ENCODE measurements around the gene APBB2.

The APBB2 gene

DNA sequence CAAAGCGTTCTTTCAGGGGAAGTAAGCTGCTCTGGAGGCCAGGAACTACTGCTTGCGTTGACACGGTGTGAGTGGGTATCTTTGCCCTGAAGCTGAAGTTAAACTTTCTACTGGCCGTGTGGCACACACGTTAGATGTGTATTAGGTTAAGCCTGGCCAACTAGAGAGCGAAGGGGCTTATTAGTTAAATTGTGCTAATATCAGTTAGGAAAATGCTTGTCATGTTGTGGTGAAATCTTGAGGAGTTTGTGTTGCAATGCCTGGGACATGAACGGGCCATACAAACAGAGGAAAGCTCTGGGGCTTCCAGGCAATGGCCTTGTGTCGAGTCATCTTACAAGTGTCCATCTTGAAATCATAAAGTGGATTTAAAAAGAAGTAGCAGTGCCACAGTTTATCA lies 402.0 kb downstream of the APBB2 start:
- WGBS, 2 experiments: 95 to 96% methylated on average over 8 of the region's 8 CpGs
- Histone ChIP-seq H3K27ac (ENCODE audit: insufficient read depth, low read depth, low read length, poor library complexity, severe bottlenecking) (no peak overlapping the region), H3K36me3 (ENCODE audit: control insufficient read depth, insufficient read depth, low read length) (peaks cover 23% of the 10 kb centered on the region), H3K27me3 (ENCODE audit: control insufficient read depth, insufficient read depth, low read length, poor library complexity, severe bottlenecking) (no peaks in the 10 kb centered on the region), H3K9me3 (ENCODE audit: control insufficient read depth, low read length) (no peaks in the 10 kb centered on the region), H3K4me1 (ENCODE audit: control insufficient read depth, insufficient read depth, low read length) (no peaks in the 10 kb centered on the region), H3K4me3 (ENCODE audit: insufficient read depth, low read depth, low read length) (no peak overlapping the region)

DNA sequence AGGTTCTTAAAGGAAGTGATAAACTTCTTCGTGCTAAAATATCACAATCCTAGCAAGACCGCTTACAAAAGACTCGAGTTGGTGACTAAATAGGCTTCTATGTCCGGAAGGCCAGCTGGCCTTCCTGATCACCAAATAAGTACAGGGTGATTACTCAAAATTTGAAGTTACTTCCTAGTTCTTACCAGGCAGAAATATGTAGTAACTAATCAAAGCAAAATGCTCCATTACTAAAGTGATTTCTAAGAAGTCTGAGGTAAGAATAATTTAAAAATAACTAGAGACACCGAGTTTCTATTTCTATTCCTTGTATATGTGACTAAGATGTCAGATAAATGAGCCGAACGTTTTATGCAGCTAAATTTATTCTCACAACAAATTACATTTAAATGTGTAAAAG lies 402.4 kb downstream of the APBB2 start:
- 99 to 100% methylated on average over 4 to 6 of the region's 7 CpGs for WGBS, 2 experiments
- Histone ChIP-seq H3K27me3 (ENCODE audit: control insufficient read depth, insufficient read depth, low read length, poor library complexity, severe bottlenecking) (no peaks in the 10 kb centered on the region), H3K9me3 (ENCODE audit: control insufficient read depth, low read length) (no peaks in the 10 kb centered on the region), H3K36me3 (ENCODE audit: control insufficient read depth, insufficient read depth, low read length) (peaks cover 23% of the 10 kb centered on the region), H3K4me1 (ENCODE audit: control insufficient read depth, insufficient read depth, low read length) (no peaks in the 10 kb centered on the region), H3K4me3 (ENCODE audit: insufficient read depth, low read depth, low read length) (no peak overlapping the region), H3K27ac (ENCODE audit: insufficient read depth, low read depth, low read length, poor library complexity, severe bottlenecking) (no peak overlapping the region)

DNA sequence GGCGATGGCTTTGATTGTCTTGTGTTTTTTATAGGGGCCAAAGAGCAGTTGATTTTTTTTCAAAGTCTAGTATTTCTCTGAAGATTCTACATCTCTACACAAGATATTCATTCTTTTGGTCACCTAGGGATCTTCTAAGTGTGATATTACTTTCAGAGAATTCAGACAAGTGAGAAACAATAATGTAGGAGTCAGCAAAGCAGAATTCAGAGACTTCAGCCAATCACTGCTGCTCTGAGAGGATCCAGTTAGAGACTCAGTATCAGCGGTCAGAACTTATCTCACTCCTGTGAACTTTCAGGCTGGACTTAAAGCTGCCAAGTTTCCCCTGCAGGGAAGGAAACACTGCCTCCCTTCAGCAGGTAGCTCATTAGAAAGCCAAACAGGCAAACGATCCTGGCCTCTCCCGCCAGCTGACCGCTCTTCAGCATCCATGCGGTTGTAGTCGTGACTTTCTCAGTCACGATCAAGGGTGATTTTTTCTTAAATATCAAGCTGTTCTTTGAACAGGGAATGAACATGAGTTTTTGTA lies 405.4 kb downstream of the APBB2 start:
- Histone ChIP-seq H3K27me3 (ENCODE audit: control insufficient read depth, insufficient read depth, low read length, poor library complexity, severe bottlenecking) (no peaks in the 10 kb centered on the region), H3K27ac (ENCODE audit: insufficient read depth, low read depth, low read length, poor library complexity, severe bottlenecking) (no peak overlapping the region), H3K9me3 (ENCODE audit: control insufficient read depth, low read length) (no peaks in the 10 kb centered on the region), H3K4me3 (ENCODE audit: insufficient read depth, low read depth, low read length) (no peak overlapping the region), H3K36me3 (ENCODE audit: control insufficient read depth, insufficient read depth, low read length) (peaks cover 3% of the 10 kb centered on the region), H3K4me1 (ENCODE audit: control insufficient read depth, insufficient read depth, low read length) (no peaks in the 10 kb centered on the region)
- 85% methylated on average over 7 to 8 of the region's 8 CpGs for WGBS, 2 experiments

DNA sequence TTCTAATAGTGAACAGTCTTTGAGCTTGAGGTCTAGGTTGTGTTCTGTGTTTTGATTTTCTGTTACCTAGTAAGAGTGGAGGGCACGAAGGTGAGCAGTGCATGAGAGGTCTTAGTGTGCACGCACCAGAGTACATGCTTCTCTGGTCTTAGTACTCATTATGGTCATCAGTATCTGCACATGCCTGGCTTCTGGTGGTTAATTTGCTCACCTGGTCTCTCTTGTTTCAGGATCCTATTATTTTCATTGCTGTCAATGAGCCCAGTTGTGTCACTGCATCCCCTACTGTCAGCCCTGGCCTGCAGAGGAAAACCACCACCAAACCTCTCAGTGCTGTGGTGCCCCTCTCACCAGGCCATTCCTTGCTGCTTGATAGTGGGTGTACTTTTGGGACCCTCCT lies 409.7 kb downstream of the APBB2 start:
- Histone ChIP-seq H3K9me3 (ENCODE audit: control insufficient read depth, low read length) (no peaks in the 10 kb centered on the region), H3K27ac (ENCODE audit: insufficient read depth, low read depth, low read length, poor library complexity, severe bottlenecking) (no peak overlapping the region), H3K36me3 (ENCODE audit: control insufficient read depth, insufficient read depth, low read length) (no peaks in the 10 kb centered on the region), H3K27me3 (ENCODE audit: control insufficient read depth, insufficient read depth, low read length, poor library complexity, severe bottlenecking) (no peaks in the 10 kb centered on the region), H3K4me1 (ENCODE audit: control insufficient read depth, insufficient read depth, low read length) (no peaks in the 10 kb centered on the region), H3K4me3 (ENCODE audit: insufficient read depth, low read depth, low read length) (no peak overlapping the region)
- 93 to 98% methylated on average over 2 of the region's 2 CpGs for WGBS, 2 experiments

DNA sequence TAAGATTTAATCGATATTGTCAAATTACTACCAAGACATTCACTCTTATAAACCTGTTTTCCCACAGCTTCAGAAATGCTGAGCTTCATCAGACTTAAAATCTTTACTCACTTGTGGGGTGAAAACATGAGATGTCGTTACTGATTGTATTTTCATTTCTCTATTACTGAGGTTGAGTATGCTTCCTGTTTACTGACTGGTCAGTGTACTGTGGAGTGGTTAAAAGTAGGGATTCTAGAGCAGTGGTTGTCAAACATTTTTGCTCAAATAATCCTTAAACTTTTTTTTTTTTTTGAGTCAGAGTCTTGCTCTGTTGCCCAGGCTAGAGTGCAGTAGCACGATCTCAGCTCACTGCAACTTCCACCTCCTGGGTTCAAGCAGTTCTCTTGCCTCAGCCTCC lies 414.3 kb downstream of the APBB2 start:
- WGBS, 2 experiments: 91 to 92% methylated on average over 3 of the region's 3 CpGs
- Histone ChIP-seq H3K27me3 (ENCODE audit: control insufficient read depth, insufficient read depth, low read length, poor library complexity, severe bottlenecking) (no peaks in the 10 kb centered on the region), H3K36me3 (ENCODE audit: control insufficient read depth, insufficient read depth, low read length) (no peaks in the 10 kb centered on the region), H3K9me3 (ENCODE audit: control insufficient read depth, low read length) (no peaks in the 10 kb centered on the region), H3K27ac (ENCODE audit: insufficient read depth, low read depth, low read length, poor library complexity, severe bottlenecking) (no peak overlapping the region), H3K4me1 (ENCODE audit: control insufficient read depth, insufficient read depth, low read length) (no peaks in the 10 kb centered on the region), H3K4me3 (ENCODE audit: insufficient read depth, low read depth, low read length) (no peak overlapping the region)

DNA sequence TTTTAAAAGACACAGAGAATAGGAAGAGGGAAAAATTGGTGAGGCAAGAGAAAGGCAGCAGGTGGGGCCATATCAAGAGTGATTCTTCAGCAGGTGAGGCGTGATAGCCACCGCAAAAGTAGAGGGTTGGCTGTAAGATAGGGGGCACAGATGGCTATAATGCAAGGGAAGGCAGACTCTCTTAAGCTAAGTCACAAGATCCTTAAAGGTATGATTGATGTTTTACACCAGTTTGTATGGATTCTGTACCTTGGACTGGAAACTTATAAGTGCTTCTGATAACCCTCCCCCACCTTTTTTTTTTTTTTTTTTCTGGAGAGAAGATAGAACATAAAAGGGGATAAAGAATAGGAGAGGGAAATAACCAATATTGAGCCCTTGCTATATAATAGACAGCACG lies 424.6 kb downstream of the APBB2 start:
- WGBS, 2 experiments: 89 to 95% methylated on average over 2 to 3 of the region's 3 CpGs
- no peaks in the 10 kb centered on the region for H3K36me3 ChIP-seq (ENCODE audit: control insufficient read depth, insufficient read depth, low read length)
- H3K27ac ChIP-seq (ENCODE audit: insufficient read depth, low read depth, low read length, poor library complexity, severe bottlenecking): no peak overlapping the region
- no peaks in the 10 kb centered on the region for H3K27me3 ChIP-seq (ENCODE audit: control insufficient read depth, insufficient read depth, low read length, poor library complexity, severe bottlenecking)
- H3K9me3 ChIP-seq (ENCODE audit: control insufficient read depth, low read length): no peaks in the 10 kb centered on the region
- no peak overlapping the region for H3K4me3 ChIP-seq (ENCODE audit: insufficient read depth, low read depth, low read length)
- no peaks in the 10 kb centered on the region for H3K4me1 ChIP-seq (ENCODE audit: control insufficient read depth, insufficient read depth, low read length)

DNA sequence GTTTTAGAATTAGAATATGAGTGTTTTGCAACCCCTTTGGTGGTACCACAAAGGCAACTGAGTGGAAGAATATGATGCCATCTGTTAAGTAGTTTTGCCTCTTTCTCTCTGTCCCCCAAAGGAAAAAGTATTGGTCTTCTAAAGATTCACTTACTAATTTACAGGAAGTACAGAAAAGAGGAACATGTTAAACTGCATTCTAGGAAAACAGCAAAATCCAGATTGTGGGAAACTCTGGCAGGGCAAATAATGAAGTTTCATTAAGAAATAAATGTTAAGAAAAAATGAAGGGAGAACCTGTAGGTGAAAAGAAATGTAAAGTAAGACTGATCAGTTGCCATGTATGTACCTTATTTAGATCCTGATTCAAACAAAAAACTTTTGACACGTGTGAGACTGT lies 425.3 kb downstream of the APBB2 start:
- Histone ChIP-seq H3K27ac (ENCODE audit: insufficient read depth, low read depth, low read length, poor library complexity, severe bottlenecking) (no peak overlapping the region), H3K4me1 (ENCODE audit: control insufficient read depth, insufficient read depth, low read length) (no peaks in the 10 kb centered on the region), H3K36me3 (ENCODE audit: control insufficient read depth, insufficient read depth, low read length) (no peaks in the 10 kb centered on the region), H3K9me3 (ENCODE audit: control insufficient read depth, low read length) (no peaks in the 10 kb centered on the region), H3K4me3 (ENCODE audit: insufficient read depth, low read depth, low read length) (no peak overlapping the region), H3K27me3 (ENCODE audit: control insufficient read depth, insufficient read depth, low read length, poor library complexity, severe bottlenecking) (no peaks in the 10 kb centered on the region)
- 89% methylated on average over 1 of the region's 1 CpG; no CpG with 5 or more reads in 1 of the 2 experiments for WGBS, 2 experiments

DNA sequence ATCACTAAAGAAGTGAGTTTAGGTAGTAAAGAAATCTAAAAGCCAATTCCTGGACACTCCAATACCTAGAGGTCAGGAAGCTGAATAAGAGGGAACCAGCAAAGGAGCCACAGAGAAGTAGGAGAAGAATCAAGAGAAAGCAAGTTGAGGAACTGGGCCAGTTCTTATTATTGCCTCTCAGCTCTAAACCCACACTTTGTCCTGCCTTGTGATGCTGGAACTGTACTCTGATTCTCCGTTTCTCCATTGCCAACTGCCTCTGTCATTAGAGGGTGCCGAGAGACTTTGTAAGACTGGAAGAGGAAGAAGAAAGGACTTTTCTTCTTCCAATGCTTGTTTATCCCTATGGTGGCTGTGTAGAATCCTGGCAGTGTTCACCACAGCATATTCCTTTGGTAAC lies 426.0 kb downstream of the APBB2 start:
- Histone ChIP-seq H3K4me1 (ENCODE audit: control insufficient read depth, insufficient read depth, low read length) (no peaks in the 10 kb centered on the region), H3K36me3 (ENCODE audit: control insufficient read depth, insufficient read depth, low read length) (no peaks in the 10 kb centered on the region), H3K27me3 (ENCODE audit: control insufficient read depth, insufficient read depth, low read length, poor library complexity, severe bottlenecking) (no peaks in the 10 kb centered on the region), H3K27ac (ENCODE audit: insufficient read depth, low read depth, low read length, poor library complexity, severe bottlenecking) (no peak overlapping the region), H3K9me3 (ENCODE audit: control insufficient read depth, low read length) (no peaks in the 10 kb centered on the region), H3K4me3 (ENCODE audit: insufficient read depth, low read depth, low read length) (no peak overlapping the region)
- 92 to 95% methylated on average over 2 of the region's 2 CpGs for WGBS, 2 experiments

DNA sequence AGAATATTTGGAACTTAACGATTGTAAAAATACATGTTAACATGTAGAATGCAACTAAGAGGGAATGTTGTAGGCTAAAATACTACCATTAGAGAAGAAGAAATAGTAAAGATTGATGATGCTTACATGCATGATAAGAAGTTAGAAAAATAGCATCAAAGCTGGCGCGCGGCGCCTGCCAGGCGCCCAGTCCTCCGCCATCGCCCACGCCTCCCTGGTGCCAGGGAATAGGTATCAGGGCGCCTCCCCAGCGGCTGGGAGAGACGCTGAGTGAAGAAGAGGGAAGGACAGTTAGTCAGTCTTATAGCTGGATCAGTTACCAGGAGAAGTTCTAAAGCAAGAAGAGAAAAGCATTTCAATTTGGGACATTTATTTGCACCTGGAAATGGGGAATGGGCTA lies 428.6 kb downstream of the APBB2 start:
- Histone ChIP-seq H3K4me1 (ENCODE audit: control insufficient read depth, insufficient read depth, low read length) (no peaks in the 10 kb centered on the region), H3K36me3 (ENCODE audit: control insufficient read depth, insufficient read depth, low read length) (no peaks in the 10 kb centered on the region), H3K4me3 (ENCODE audit: insufficient read depth, low read depth, low read length) (no peak overlapping the region), H3K9me3 (ENCODE audit: control insufficient read depth, low read length) (no peaks in the 10 kb centered on the region), H3K27me3 (ENCODE audit: control insufficient read depth, insufficient read depth, low read length, poor library complexity, severe bottlenecking) (no peaks in the 10 kb centered on the region), H3K27ac (ENCODE audit: insufficient read depth, low read depth, low read length, poor library complexity, severe bottlenecking) (no peak overlapping the region)
- 95 to 97% methylated on average over 12 of the region's 12 CpGs for WGBS, 2 experiments

DNA sequence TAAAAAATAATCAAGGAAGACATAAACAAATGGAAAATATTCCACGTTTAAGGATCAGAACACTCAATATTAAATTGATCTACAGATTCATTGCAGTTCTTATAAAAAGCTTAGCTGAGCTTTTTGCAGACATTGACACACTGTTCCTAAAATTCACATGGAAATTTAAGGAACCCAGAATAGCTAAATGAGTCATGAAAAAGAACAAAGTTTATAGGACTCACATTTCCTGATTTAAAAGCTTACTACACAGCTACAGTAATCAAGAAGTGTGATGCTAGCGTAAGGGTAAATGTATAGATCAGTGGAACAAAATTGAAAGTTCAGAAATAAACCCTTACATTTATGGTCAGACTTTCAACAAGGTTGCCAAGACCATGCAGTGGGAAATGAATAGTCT lies 431.5 kb downstream of the APBB2 start:
- WGBS, 2 experiments: 87 to 94% methylated on average over 1 to 2 of the region's 2 CpGs
- Histone ChIP-seq H3K4me1 (ENCODE audit: control insufficient read depth, insufficient read depth, low read length) (no peaks in the 10 kb centered on the region), H3K4me3 (ENCODE audit: insufficient read depth, low read depth, low read length) (no peak overlapping the region), H3K9me3 (ENCODE audit: control insufficient read depth, low read length) (no peaks in the 10 kb centered on the region), H3K27ac (ENCODE audit: insufficient read depth, low read depth, low read length, poor library complexity, severe bottlenecking) (no peak overlapping the region), H3K27me3 (ENCODE audit: control insufficient read depth, insufficient read depth, low read length, poor library complexity, severe bottlenecking) (no peaks in the 10 kb centered on the region), H3K36me3 (ENCODE audit: control insufficient read depth, insufficient read depth, low read length) (peaks cover under 1% of the 10 kb centered on the region)

DNA sequence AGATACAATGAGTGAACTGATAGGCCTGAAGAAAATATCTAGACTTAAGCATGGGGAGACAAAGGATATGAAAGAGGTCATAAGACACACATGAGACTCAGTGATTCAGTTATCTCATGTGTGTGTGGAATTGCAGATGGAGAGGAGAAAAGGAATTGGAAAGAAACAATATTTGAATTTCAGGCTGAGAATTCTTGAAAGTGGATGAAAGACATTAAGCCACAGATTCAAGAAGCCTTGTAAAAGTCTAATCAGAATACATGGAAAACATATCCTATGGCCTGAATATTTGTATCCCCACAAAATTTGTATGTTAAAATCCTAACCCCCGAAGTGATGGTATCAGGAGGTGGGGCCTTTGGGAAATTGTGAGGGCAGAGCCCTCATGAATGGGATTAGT lies 436.3 kb downstream of the APBB2 start:
- Histone ChIP-seq H3K27ac (ENCODE audit: insufficient read depth, low read depth, low read length, poor library complexity, severe bottlenecking) (no peak overlapping the region), H3K9me3 (ENCODE audit: control insufficient read depth, low read length) (no peaks in the 10 kb centered on the region), H3K36me3 (ENCODE audit: control insufficient read depth, insufficient read depth, low read length) (peaks cover 6% of the 10 kb centered on the region), H3K27me3 (ENCODE audit: control insufficient read depth, insufficient read depth, low read length, poor library complexity, severe bottlenecking) (no peaks in the 10 kb centered on the region), H3K4me3 (ENCODE audit: insufficient read depth, low read depth, low read length) (no peak overlapping the region), H3K4me1 (ENCODE audit: control insufficient read depth, insufficient read depth, low read length) (no peaks in the 10 kb centered on the region)
- WGBS, 2 experiments: 100% methylated on average over 1 of the region's 1 CpG
